HepG2 (cell line): ENCODE measurements around the gene TAS1R3. TPM values are rescaled to one million over a fixed set of nuclear protein-coding genes. Genes with fewer than 3 reads are reported as not detected.

Source experiments
- DR1 ChIP-seq: sonication (generic); formaldehyde crosslinking; IDR thresholded peaks from 2 replicates; pipeline ENCODE4 v1.8.0; 2021; ENCODE audit warnings: mild to moderate bottlenecking, missing genetic modification reagents, inconsistent platforms
- MED13 ChIP-seq: sonication (generic); formaldehyde crosslinking; IDR thresholded peaks from 2 replicates; pipeline ENCODE4 v1.5.0; 2020; ENCODE audit warnings: missing genetic modification reagents
- RBFOX2 ChIP-seq: fragments of 200-400 bp; formaldehyde crosslinking; IDR thresholded peaks from 2 replicates; pipeline ENCODE4 v1.6.1; 2017; ENCODE audit warnings: low read depth, mild to moderate bottlenecking, low read length
- SRY ChIP-seq: sonication (generic); formaldehyde crosslinking; IDR thresholded peaks from 2 replicates; pipeline ENCODE4 v1.8.0; 2022; ENCODE audit warnings: mild to moderate bottlenecking, missing genetic modification reagents
- TAF15 ChIP-seq: fragments of 200-400 bp; formaldehyde crosslinking; IDR thresholded peaks from one replicate; pipeline ENCODE4 v1.6.1; 2018; ENCODE audit warnings: mild to moderate bottlenecking, low read depth, low read length; ENCODE audit not compliant: poor library complexity, severe bottlenecking
- TBL1XR1 ChIP-seq: fragments of 150-350 bp; IDR thresholded peaks from 2 replicates; pipeline ENCODE4 v1.6.1; 2014; ENCODE audit warnings: borderline replicate concordance, low read length; ENCODE audit not compliant: partially characterized antibody
- ZNF124 ChIP-seq: sonication (generic); formaldehyde crosslinking; IDR thresholded peaks from 2 replicates; pipeline ENCODE4 v1.4.0; 2020; ENCODE audit warnings: missing genetic modification reagents
- ZNF44 ChIP-seq: sonication (generic); formaldehyde crosslinking; IDR thresholded peaks from 2 replicates; pipeline ENCODE4 v1.5.1; 2020; ENCODE audit warnings: mild to moderate bottlenecking, missing genetic modification reagents
- ZNF557 ChIP-seq: sonication (generic); formaldehyde crosslinking; IDR thresholded peaks from 2 replicates; pipeline ENCODE4 v1.4.0; 2020; ENCODE audit warnings: missing genetic modification reagents
- ZNF776 ChIP-seq: sonication (generic); formaldehyde crosslinking; IDR thresholded peaks from 2 replicates; pipeline ENCODE4 v1.4.0; 2020; ENCODE audit warnings: mild to moderate bottlenecking, missing genetic modification reagents
- polyA plus RNA-seq, 8 experiments: library from polyadenylated mRNA; depleted of rRNA in 3 of 8; stranded (reverse) in 7 of 8; unstranded in 1 of 8; fragments of >200 nt; fragmentation: Illumina TruSeq in 4 of 8; extraction: Trizol in 4 of 8; gene quantifications; 2 replicates each; pipeline versions ENCODE4 v1.2.1 to v1.2.3, GENCODE V29; 2011 to 2016; ENCODE audit warnings: low read depth in 4 of 8, missing spikeins in 1 of 8, mixed read lengths in 1 of 8; ENCODE audit not compliant: insufficient read depth in 1 of 8
- total RNA-seq, 5 experiments: library from RNA; depleted of rRNA; stranded (reverse); fragments of >200 nt; fragmentation: Illumina TruSeq; extraction: Trizol; gene quantifications; 2 replicates each; pipeline ENCODE4 v1.2.3, GENCODE V29; 2016; ENCODE audit warnings: low read depth in 1 of 5
- TF ChIP-seq, protein P1 (sequence below): sonication (generic); formaldehyde crosslinking; IDR thresholded peaks from 2 replicates; pipeline ENCODE4 v1.5.1; 2020; ENCODE audit warnings: missing genetic modification reagents, mild to moderate bottlenecking, borderline replicate concordance
- TF ChIP-seq, protein P2 (sequence below): sonication (generic); formaldehyde crosslinking; IDR thresholded peaks from 2 replicates; pipeline ENCODE4 v1.4.0; 2020; ENCODE audit warnings: missing genetic modification reagents
- TF ChIP-seq, protein P3 (sequence below), 2 experiments: sonication (generic) in 1 of 2; formaldehyde crosslinking in 1 of 2; IDR thresholded peaks; 2 replicates each; pipeline versions ENCODE4 v1.4.0 to v1.6.1; 2018 to 2020; ENCODE audit warnings: missing genetic modification reagents in 2 of 2, borderline replicate concordance in 1 of 2, low read depth in 1 of 2, mild to moderate bottlenecking in 1 of 2, missing biosample characterization in 1 of 2

Gene TAS1R3
- total and polyA plus RNA-seq, 2 of the 13 experiments (the other 11 are each of a cell fraction or from before 2014, with no cell fraction given), result 0.13 to 0.15 TPM

DNA sequence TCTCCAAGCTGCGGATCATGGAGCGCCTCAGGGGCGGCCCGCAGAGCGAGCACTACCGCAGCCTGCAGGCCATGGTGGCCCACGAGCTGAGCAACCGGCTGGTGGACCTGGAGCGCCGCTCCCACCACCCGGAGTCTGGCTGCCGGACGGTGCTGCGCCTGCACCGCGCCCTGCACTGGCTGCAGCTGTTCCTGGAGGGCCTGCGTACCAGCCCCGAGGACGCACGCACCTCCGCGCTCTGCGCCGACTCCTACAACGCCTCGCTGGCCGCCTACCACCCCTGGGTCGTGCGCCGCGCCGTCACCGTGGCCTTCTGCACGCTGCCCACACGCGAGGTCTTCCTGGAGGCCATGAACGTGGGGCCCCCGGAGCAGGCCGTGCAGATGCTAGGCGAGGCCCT lies 3.8 kb upstream of the TAS1R3 start (continued):
- TF ChIP-seq, protein P1, sequence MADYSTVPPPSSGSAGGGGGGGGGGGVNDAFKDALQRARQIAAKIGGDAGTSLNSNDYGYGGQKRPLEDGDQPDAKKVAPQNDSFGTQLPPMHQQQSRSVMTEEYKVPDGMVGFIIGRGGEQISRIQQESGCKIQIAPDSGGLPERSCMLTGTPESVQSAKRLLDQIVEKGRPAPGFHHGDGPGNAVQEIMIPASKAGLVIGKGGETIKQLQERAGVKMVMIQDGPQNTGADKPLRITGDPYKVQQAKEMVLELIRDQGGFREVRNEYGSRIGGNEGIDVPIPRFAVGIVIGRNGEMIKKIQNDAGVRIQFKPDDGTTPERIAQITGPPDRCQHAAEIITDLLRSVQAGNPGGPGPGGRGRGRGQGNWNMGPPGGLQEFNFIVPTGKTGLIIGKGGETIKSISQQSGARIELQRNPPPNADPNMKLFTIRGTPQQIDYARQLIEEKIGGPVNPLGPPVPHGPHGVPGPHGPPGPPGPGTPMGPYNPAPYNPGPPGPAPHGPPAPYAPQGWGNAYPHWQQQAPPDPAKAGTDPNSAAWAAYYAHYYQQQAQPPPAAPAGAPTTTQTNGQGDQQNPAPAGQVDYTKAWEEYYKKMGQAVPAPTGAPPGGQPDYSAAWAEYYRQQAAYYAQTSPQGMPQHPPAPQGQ, result no peak
- TF ChIP-seq TBL1XR1 (no peak), ZNF44 (CRISPR knock-in tag) (no peak), TAF15 (no peak), ZNF557 (CRISPR knock-in tag) (no peak), SRY (CRISPR knock-in tag) (no peak), ZNF776 (CRISPR knock-in tag) (no peak), RBFOX2 (no peak), ZNF124 (CRISPR knock-in tag) (no peak), MED13 (CRISPR knock-in tag) (no peak), DR1 (CRISPR knock-in tag) (no peak)
- TF ChIP-seq, protein P2, sequence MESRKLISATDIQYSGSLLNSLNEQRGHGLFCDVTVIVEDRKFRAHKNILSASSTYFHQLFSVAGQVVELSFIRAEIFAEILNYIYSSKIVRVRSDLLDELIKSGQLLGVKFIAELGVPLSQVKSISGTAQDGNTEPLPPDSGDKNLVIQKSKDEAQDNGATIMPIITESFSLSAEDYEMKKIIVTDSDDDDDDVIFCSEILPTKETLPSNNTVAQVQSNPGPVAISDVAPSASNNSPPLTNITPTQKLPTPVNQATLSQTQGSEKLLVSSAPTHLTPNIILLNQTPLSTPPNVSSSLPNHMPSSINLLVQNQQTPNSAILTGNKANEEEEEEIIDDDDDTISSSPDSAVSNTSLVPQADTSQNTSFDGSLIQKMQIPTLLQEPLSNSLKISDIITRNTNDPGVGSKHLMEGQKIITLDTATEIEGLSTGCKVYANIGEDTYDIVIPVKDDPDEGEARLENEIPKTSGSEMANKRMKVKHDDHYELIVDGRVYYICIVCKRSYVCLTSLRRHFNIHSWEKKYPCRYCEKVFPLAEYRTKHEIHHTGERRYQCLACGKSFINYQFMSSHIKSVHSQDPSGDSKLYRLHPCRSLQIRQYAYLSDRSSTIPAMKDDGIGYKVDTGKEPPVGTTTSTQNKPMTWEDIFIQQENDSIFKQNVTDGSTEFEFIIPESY (CRISPR knock-in tag), result no peak
- TF ChIP-seq, protein P3, sequence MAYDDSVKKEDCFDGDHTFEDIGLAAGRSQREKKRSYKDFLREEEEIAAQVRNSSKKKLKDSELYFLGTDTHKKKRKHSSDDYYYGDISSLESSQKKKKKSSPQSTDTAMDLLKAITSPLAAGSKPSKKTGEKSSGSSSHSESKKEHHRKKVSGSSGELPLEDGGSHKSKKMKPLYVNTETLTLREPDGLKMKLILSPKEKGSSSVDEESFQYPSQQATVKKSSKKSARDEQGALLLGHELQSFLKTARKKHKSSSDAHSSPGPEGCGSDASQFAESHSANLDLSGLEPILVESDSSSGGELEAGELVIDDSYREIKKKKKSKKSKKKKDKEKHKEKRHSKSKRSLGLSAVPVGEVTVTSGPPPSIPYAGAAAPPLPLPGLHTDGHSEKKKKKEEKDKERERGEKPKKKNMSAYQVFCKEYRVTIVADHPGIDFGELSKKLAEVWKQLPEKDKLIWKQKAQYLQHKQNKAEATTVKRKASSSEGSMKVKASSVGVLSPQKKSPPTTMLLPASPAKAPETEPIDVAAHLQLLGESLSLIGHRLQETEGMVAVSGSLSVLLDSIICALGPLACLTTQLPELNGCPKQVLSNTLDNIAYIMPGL (CRISPR knock-in tag; IDR thresholded peaks at IDR 0.05; ENCODE audit: borderline replicate concordance in 1 of 2, low read depth in 1 of 2), result no peak
